GM23338 (cell line): Measurements from ENCODE around the gene BPIFB6.

Experiments
- CREB1 ChIP-seq: fragments of 250-450 bp; sonication (Bioruptor Pico); IDR thresholded peaks from 2 replicates; pipeline ENCODE4 v1.5.0; 2020; ENCODE audit warnings: low read depth, mild to moderate bottlenecking, moderate library complexity
- JUNB ChIP-seq: IDR thresholded peaks from one replicate; pipeline ENCODE4 v1.6.1; 2016; ENCODE audit warnings: antibody characterized with exemption; ENCODE audit not compliant: unreplicated experiment
- POLR2AphosphoS5 ChIP-seq: IDR thresholded peaks from 2 replicates; pipeline ENCODE4 v1.6.1; 2016; ENCODE audit warnings: antibody characterized with exemption, low read depth
- REST ChIP-seq: IDR thresholded peaks from one replicate; pipeline ENCODE4 v1.6.1; 2018; ENCODE audit warnings: antibody characterized with exemption; ENCODE audit not compliant: unreplicated experiment
- TF ChIP-seq, protein P1 (sequence below), 2 experiments: fragments of 200-600 bp in 1 of 2; sonication (generic) in 1 of 2; conservative IDR thresholded peaks; 2 replicates each; pipeline versions ENCODE4 v1.5.1 to v1.6.1; 2016 to 2017; ENCODE audit warnings: antibody characterized with exemption in 2 of 2, low read depth in 2 of 2, mild to moderate bottlenecking in 2 of 2, moderate library complexity in 1 of 2

GRCh38 chr20:33072813-33073212 is 41.4 kb downstream of the BPIFB6 start:
- TF ChIP-seq, protein P1, sequence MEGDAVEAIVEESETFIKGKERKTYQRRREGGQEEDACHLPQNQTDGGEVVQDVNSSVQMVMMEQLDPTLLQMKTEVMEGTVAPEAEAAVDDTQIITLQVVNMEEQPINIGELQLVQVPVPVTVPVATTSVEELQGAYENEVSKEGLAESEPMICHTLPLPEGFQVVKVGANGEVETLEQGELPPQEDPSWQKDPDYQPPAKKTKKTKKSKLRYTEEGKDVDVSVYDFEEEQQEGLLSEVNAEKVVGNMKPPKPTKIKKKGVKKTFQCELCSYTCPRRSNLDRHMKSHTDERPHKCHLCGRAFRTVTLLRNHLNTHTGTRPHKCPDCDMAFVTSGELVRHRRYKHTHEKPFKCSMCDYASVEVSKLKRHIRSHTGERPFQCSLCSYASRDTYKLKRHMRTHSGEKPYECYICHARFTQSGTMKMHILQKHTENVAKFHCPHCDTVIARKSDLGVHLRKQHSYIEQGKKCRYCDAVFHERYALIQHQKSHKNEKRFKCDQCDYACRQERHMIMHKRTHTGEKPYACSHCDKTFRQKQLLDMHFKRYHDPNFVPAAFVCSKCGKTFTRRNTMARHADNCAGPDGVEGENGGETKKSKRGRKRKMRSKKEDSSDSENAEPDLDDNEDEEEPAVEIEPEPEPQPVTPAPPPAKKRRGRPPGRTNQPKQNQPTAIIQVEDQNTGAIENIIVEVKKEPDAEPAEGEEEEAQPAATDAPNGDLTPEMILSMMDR (conservative IDR thresholded peaks at IDR 0.05; ENCODE audit: low read depth in 2 of 2) = no peak
- TF ChIP-seq CREB1 = no peak
- no peak for TF ChIP-seq POLR2AphosphoS5
- no peak for TF ChIP-seq REST
- TF ChIP-seq JUNB = no peak
